Islet of Langerhans (tissue), 1 donor: ENCODE data around the gene TBXAS1.

ENCODE experiments used
- FAIRE-seq: peaks from one replicate; lab custom pipeline; 2011; peaks lifted over from hg19 to GRCh38; lab: Jason Lieb, UNC

The TBXAS1 gene

GRCh38 chr7:140025241-140025640 lies 196.2 kb downstream of the TBXAS1 start:
- no peak for FAIRE-seq

GRCh38 chr7:140025814-140026433 lies 196.9 kb downstream of the TBXAS1 start:
- no peak for FAIRE-seq

GRCh38 chr7:140026935-140027334 lies 197.9 kb downstream of the TBXAS1 start:
- FAIRE-seq: no peak

GRCh38 chr7:140027858-140028257 lies 198.8 kb downstream of the TBXAS1 start:
- no peak for FAIRE-seq

- FAIRE-seq: no peak
Measured at GRCh38 chr7:140028311-140028710, 199.2 kb downstream of the TBXAS1 start.

GRCh38 chr7:140029072-140029471 lies 200.0 kb downstream of the TBXAS1 start:
- no peak for FAIRE-seq

- FAIRE-seq: no peak
Measured at GRCh38 chr7:140031364-140031763, 202.3 kb downstream of the TBXAS1 start.

GRCh38 chr7:140033036-140033435 lies 204.0 kb downstream of the TBXAS1 start:
- no peak for FAIRE-seq

- FAIRE-seq: no peak
Measured at GRCh38 chr7:140033779-140034363, 204.8 kb downstream of the TBXAS1 start.

GRCh38 chr7:140034421-140034820 lies 205.4 kb downstream of the TBXAS1 start:
- FAIRE-seq: no peak

- FAIRE-seq: no peak
Measured at GRCh38 chr7:140035400-140036223, 206.5 kb downstream of the TBXAS1 start.

GRCh38 chr7:140036224-140036962 lies 207.3 kb downstream of the TBXAS1 start:
- no peak for FAIRE-seq

- no peak for FAIRE-seq
Measured at GRCh38 chr7:140039066-140039465, 210.0 kb downstream of the TBXAS1 start.

GRCh38 chr7:140039896-140040295 lies 210.8 kb downstream of the TBXAS1 start:
- FAIRE-seq: no peak

GRCh38 chr7:140041659-140042385 lies 212.8 kb downstream of the TBXAS1 start:
- no peak for FAIRE-seq

- no peak for FAIRE-seq
Measured at GRCh38 chr7:140042386-140042670, 213.3 kb downstream of the TBXAS1 start.

- no peak for FAIRE-seq
Measured at GRCh38 chr7:140044251-140044650, 215.2 kb downstream of the TBXAS1 start.

GRCh38 chr7:140045697-140046096 lies 216.6 kb downstream of the TBXAS1 start:
- no peak for FAIRE-seq

GRCh38 chr7:140047197-140047596 lies 218.1 kb downstream of the TBXAS1 start:
- no peak for FAIRE-seq

GRCh38 chr7:140048138-140048537 lies 219.1 kb downstream of the TBXAS1 start:
- FAIRE-seq: no peak

- FAIRE-seq: no peak
Measured at GRCh38 chr7:140048989-140049338, 219.9 kb downstream of the TBXAS1 start.

GRCh38 chr7:140049339-140050024 lies 220.4 kb downstream of the TBXAS1 start:
- no peak for FAIRE-seq
